SK-N-SH treated with all-trans-retinoic acid at 6 μM for 48 hours (cell line): Measurements from ENCODE around the gene PMPCA.

ENCODE experiments used
- ATAC-seq: fragments of 200-7000 bp; cut with Tn5 transposase; 3 replicates; pipeline ENCODE4 v1.9.1; 2020; ENCODE audit warnings: mild to moderate bottlenecking, moderate library complexity
- ARNTL ChIP-seq: fragments of 450-650 bp; formaldehyde crosslinking; IDR thresholded peaks from 2 replicates; pipeline ENCODE4 v1.5.0; 2020; ENCODE audit warnings: low read depth, mild to moderate bottlenecking, moderate library complexity, borderline replicate concordance
- CSDC2 ChIP-seq: fragments of 250-450 bp; sonication (Bioruptor Pico); IDR thresholded peaks from 2 replicates; pipeline ENCODE4 v1.5.0; 2020; ENCODE audit warnings: mild to moderate bottlenecking, moderate library complexity
- CSRNP3 ChIP-seq: fragments of 250-450 bp; sonication (Bioruptor Pico); IDR thresholded peaks from 2 replicates; pipeline ENCODE4 v1.5.1; 2021; ENCODE audit warnings: mild to moderate bottlenecking, moderate library complexity
- ESRRG ChIP-seq: fragments of 250-450 bp; sonication (Bioruptor Pico); IDR thresholded peaks from 2 replicates; pipeline ENCODE4 v1.6.1; 2021; ENCODE audit warnings: mild to moderate bottlenecking
- ISL1 ChIP-seq: fragments of 250-450 bp; sonication (Bioruptor Pico); IDR thresholded peaks from 2 replicates; pipeline ENCODE4 v2.1.2; 2022; ENCODE audit warnings: mild to moderate bottlenecking, moderate library complexity
- OSR1 ChIP-seq: fragments of 250-450 bp; sonication (Bioruptor Pico); IDR thresholded peaks from 2 replicates; pipeline ENCODE4 v1.8.0; 2022; ENCODE audit warnings: moderate library complexity, mild to moderate bottlenecking, inconsistent platforms
- POU6F1 ChIP-seq: fragments of 250-450 bp; sonication (Bioruptor Pico); IDR thresholded peaks from 2 replicates; pipeline ENCODE4 v1.8.0; 2021; ENCODE audit warnings: low read depth, mild to moderate bottlenecking, moderate library complexity, borderline replicate concordance
- PPARA ChIP-seq: fragments of 250-450 bp; sonication (Bioruptor Pico); IDR thresholded peaks from 2 replicates; pipeline ENCODE4 v1.5.0; 2020; ENCODE audit warnings: mild to moderate bottlenecking, borderline replicate concordance
- RARB ChIP-seq: fragments of 250-450 bp; sonication (Bioruptor Pico); IDR thresholded peaks from 2 replicates; pipeline ENCODE4 v1.8.0; 2021; ENCODE audit warnings: mild to moderate bottlenecking, moderate library complexity
- TCF4 ChIP-seq: fragments of 250-450 bp; sonication (Bioruptor Pico); IDR thresholded peaks from 2 replicates; pipeline ENCODE4 v1.8.0; 2021; ENCODE audit warnings: mild to moderate bottlenecking, moderate library complexity, borderline replicate concordance
- TOX ChIP-seq: fragments of 250-450 bp; sonication (Bioruptor Pico); IDR thresholded peaks from 2 replicates; pipeline ENCODE4 v1.8.0; 2021; ENCODE audit warnings: mild to moderate bottlenecking, moderate library complexity, borderline replicate concordance
- ZC3H10 ChIP-seq: fragments of 250-450 bp; sonication (Bioruptor Pico); IDR thresholded peaks from 2 replicates; pipeline ENCODE4 v1.5.1; 2021; ENCODE audit warnings: mild to moderate bottlenecking, moderate library complexity
- ZFP3 ChIP-seq: fragments of 250-450 bp; sonication (Bioruptor Pico); IDR thresholded peaks from 2 replicates; pipeline ENCODE4 v1.5.0; 2020; ENCODE audit warnings: mild to moderate bottlenecking, moderate library complexity
- ZFP30 ChIP-seq: fragments of 450-650 bp; formaldehyde crosslinking; IDR thresholded peaks from 2 replicates; pipeline ENCODE4 v1.5.0; 2022; ENCODE audit warnings: mild to moderate bottlenecking, moderate library complexity
- ZNF565 ChIP-seq: fragments of 450-650 bp; formaldehyde crosslinking; conservative IDR thresholded peaks from 2 replicates; pipeline ENCODE4 v1.5.0; 2020; ENCODE audit warnings: low read depth, mild to moderate bottlenecking, moderate library complexity
- ZNF70 ChIP-seq: fragments of 450-650 bp; formaldehyde crosslinking; IDR thresholded peaks from 2 replicates; pipeline ENCODE4 v1.5.0; 2020; ENCODE audit warnings: mild to moderate bottlenecking, moderate library complexity
- ZNF8 ChIP-seq: fragments of 450-650 bp; formaldehyde crosslinking; IDR thresholded peaks from 2 replicates; pipeline ENCODE4 v1.5.0; 2020; ENCODE audit warnings: mild to moderate bottlenecking, moderate library complexity
- TF ChIP-seq, protein P1 (sequence below): fragments of 250-450 bp; sonication (Bioruptor Pico); IDR thresholded peaks from 2 replicates; pipeline ENCODE4 v1.5.1; 2020; ENCODE audit warnings: low read depth, mild to moderate bottlenecking, moderate library complexity
- TF ChIP-seq, protein P2 (sequence below): fragments of 250-450 bp; sonication (Bioruptor Pico); IDR thresholded peaks from 2 replicates; pipeline ENCODE4 v1.8.0; 2020; ENCODE audit warnings: mild to moderate bottlenecking, moderate library complexity, borderline replicate concordance
- TF ChIP-seq, protein P3 (sequence below): fragments of 250-450 bp; sonication (Bioruptor Pico); IDR thresholded peaks from 2 replicates; pipeline ENCODE4 v1.5.0; 2020; ENCODE audit warnings: mild to moderate bottlenecking, moderate library complexity

Gene PMPCA

GRCh38 chr9:136459425-136459824 is 49.0 kb downstream of the PMPCA start:
- no peak for ATAC-seq

DNA sequence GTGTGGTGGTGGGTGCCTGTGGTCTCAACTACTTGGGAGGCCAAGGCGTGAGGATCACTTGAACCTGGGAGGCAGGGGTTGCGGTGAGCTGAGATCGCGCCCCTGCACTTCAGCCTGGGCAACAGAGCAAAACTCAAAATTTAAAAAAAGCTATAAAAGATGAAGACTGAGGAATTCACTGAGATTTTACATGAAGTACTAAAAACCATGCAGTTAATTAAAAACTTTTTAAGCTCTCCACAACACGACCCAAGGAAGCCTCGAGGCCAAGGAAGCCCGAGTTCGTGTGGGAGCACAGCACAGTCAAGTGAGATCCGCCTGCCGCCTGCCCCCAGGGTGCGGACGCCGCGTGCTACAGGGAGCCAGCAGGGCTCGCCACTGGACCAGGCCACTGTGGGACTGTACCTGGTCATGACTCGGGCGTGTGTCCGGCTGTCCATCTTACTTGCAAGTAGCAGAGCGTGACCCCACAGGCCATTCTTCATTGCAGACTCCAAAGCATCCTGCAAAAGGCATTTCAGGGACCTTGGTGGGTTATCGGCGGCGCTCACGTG is 50.4 kb downstream of the PMPCA start:
- ATAC-seq: no peak
- TF ChIP-seq, protein P1, sequence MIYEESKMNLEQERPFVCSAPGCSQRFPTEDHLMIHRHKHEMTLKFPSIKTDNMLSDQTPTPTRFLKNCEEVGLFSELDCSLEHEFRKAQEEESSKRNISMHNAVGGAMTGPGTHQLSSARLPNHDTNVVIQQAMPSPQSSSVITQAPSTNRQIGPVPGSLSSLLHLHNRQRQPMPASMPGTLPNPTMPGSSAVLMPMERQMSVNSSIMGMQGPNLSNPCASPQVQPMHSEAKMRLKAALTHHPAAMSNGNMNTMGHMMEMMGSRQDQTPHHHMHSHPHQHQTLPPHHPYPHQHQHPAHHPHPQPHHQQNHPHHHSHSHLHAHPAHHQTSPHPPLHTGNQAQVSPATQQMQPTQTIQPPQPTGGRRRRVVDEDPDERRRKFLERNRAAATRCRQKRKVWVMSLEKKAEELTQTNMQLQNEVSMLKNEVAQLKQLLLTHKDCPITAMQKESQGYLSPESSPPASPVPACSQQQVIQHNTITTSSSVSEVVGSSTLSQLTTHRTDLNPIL (CRISPR knock-in tag): no peak
- TF ChIP-seq RARB (CRISPR knock-in tag): no peak
- no peak for TF ChIP-seq ARNTL (CRISPR knock-in tag)
- no peak for TF ChIP-seq ESRRG (CRISPR knock-in tag)
- no peak for TF ChIP-seq POU6F1
- TF ChIP-seq, protein P2, sequence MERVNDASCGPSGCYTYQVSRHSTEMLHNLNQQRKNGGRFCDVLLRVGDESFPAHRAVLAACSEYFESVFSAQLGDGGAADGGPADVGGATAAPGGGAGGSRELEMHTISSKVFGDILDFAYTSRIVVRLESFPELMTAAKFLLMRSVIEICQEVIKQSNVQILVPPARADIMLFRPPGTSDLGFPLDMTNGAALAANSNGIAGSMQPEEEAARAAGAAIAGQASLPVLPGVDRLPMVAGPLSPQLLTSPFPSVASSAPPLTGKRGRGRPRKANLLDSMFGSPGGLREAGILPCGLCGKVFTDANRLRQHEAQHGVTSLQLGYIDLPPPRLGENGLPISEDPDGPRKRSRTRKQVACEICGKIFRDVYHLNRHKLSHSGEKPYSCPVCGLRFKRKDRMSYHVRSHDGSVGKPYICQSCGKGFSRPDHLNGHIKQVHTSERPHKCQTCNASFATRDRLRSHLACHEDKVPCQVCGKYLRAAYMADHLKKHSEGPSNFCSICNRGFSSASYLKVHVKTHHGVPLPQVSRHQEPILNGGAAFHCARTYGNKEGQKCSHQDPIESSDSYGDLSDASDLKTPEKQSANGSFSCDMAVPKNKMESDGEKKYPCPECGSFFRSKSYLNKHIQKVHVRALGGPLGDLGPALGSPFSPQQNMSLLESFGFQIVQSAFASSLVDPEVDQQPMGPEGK (CRISPR knock-in tag): no peak
- no peak for TF ChIP-seq ZFP3 (CRISPR knock-in tag)
- no peak for TF ChIP-seq ZNF70 (CRISPR knock-in tag)
- no peak for TF ChIP-seq ZFP30 (CRISPR knock-in tag)
- TF ChIP-seq ZNF565 (CRISPR knock-in tag): no peak
- no peak for TF ChIP-seq ISL1 (CRISPR knock-in tag)

More at GRCh38 chr9:136459425-136459824, 49.0 kb downstream of the PMPCA start:
- no peak for TF ChIP-seq ZC3H10 (CRISPR knock-in tag)
- TF ChIP-seq TCF4 (CRISPR knock-in tag): no peak
- TF ChIP-seq, protein P2 (CRISPR knock-in tag): no peak
- TF ChIP-seq RARB (CRISPR knock-in tag): no peak
- no peak for TF ChIP-seq CSRNP3 (CRISPR knock-in tag)
- no peak for TF ChIP-seq CSDC2 (CRISPR knock-in tag)
- TF ChIP-seq, protein P1 (CRISPR knock-in tag): no peak
- TF ChIP-seq PPARA (CRISPR knock-in tag): no peak
- TF ChIP-seq ZNF565 (CRISPR knock-in tag): no peak
- no peak for TF ChIP-seq TOX (CRISPR knock-in tag)
- TF ChIP-seq, protein P3, sequence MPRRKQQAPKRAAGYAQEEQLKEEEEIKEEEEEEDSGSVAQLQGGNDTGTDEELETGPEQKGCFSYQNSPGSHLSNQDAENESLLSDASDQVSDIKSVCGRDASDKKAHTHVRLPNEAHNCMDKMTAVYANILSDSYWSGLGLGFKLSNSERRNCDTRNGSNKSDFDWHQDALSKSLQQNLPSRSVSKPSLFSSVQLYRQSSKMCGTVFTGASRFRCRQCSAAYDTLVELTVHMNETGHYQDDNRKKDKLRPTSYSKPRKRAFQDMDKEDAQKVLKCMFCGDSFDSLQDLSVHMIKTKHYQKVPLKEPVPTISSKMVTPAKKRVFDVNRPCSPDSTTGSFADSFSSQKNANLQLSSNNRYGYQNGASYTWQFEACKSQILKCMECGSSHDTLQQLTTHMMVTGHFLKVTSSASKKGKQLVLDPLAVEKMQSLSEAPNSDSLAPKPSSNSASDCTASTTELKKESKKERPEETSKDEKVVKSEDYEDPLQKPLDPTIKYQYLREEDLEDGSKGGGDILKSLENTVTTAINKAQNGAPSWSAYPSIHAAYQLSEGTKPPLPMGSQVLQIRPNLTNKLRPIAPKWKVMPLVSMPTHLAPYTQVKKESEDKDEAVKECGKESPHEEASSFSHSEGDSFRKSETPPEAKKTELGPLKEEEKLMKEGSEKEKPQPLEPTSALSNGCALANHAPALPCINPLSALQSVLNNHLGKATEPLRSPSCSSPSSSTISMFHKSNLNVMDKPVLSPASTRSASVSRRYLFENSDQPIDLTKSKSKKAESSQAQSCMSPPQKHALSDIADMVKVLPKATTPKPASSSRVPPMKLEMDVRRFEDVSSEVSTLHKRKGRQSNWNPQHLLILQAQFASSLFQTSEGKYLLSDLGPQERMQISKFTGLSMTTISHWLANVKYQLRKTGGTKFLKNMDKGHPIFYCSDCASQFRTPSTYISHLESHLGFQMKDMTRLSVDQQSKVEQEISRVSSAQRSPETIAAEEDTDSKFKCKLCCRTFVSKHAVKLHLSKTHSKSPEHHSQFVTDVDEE (CRISPR knock-in tag): no peak
- no peak for TF ChIP-seq ARNTL (CRISPR knock-in tag)
- no peak for TF ChIP-seq OSR1
- no peak for TF ChIP-seq ZNF8 (CRISPR knock-in tag)
- TF ChIP-seq POU6F1: no peak
- no peak for TF ChIP-seq ZFP3 (CRISPR knock-in tag)
